T47D (cell line): ENCODE data around the gene LINGO3.

Experiments
- DNase-seq, 2 experiments: peaks; one replicate each; pipeline versions ENCODE4 v3.0.0 to v3.0.0-alpha.2; 2011 to 2012; ENCODE audit warnings: low read depth in 1 of 2, low spot score in 1 of 2
- JUND ChIP-seq: IDR thresholded peaks from 2 replicates; pipeline ENCODE4 v1.6.1; 2012; ENCODE audit warnings: low read depth
- in situ Hi-C: cut with HindIII; loops from 2 replicates; pipeline ENCODE4 v1.10.0; 2016; ENCODE audit warnings: low sequenced_read_pairs, low pct_unique_long_range_greater_than_20kb

The LINGO3 gene

DNA sequence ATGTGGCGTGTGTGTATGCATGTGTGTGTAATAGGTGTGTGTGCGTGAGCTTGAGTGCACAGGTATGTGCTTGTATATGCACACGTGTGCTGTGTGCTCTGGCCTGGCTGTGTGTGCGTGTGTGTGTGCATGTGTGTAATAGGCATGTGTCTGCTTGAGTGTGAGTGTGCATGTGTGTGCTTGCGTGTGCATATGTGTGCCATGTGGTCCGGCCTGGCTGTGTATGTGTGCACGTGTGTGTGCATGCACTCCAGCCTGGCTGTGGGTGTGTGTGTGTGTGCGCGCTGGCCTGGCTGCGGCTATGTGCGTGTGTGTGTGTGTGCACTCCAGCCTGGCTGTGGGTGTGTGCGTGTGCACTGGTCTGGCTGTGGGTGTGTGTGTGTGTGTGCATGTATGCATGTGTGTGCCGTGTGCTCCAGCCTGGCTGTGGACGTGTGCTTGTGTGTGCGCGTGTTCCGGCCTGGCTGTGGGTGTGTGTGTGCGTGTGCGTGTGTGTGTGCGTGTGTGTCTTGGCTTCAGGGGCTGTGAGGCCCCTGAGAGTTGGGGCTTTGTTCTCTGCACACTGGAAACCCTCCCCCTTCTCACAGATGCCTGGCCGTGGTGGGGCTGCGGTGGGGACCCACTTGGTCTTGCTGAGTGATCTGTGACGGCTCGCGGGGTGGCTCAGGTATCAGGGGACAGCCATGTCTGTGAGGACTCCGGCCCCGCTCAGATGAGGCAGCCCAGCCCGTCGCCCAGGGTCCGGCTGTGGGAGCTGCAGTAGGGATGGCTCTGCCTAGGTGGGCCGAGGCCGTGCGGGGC, 28.8 kb upstream of the LINGO3 start:
- DNase-seq, result no peak
- no peak for TF ChIP-seq JUND
- in situ Hi-C loops, result no loop called here

DNA sequence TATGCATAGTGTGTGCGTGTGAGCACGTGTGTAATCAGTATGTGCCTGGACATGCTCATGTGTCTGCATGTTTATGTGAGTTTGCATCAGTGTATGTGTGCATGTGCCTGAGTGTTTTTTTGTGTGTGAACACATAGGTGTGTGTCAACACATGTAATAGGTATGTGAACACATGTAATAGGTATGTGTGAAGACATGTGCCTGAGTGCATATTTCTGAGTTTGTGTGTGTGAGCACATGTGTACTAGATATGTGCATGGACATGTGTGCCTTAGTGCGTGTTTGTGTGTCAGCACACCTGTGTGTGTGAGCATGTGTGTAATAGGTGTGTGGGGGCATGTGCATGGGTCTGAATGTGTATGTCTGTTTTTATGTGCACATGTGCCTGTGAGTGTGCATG, 27.9 kb upstream of the LINGO3 start:
- in situ Hi-C loops, result no loop called here
- no peak for TF ChIP-seq JUND
- no peak for DNase-seq

DNA sequence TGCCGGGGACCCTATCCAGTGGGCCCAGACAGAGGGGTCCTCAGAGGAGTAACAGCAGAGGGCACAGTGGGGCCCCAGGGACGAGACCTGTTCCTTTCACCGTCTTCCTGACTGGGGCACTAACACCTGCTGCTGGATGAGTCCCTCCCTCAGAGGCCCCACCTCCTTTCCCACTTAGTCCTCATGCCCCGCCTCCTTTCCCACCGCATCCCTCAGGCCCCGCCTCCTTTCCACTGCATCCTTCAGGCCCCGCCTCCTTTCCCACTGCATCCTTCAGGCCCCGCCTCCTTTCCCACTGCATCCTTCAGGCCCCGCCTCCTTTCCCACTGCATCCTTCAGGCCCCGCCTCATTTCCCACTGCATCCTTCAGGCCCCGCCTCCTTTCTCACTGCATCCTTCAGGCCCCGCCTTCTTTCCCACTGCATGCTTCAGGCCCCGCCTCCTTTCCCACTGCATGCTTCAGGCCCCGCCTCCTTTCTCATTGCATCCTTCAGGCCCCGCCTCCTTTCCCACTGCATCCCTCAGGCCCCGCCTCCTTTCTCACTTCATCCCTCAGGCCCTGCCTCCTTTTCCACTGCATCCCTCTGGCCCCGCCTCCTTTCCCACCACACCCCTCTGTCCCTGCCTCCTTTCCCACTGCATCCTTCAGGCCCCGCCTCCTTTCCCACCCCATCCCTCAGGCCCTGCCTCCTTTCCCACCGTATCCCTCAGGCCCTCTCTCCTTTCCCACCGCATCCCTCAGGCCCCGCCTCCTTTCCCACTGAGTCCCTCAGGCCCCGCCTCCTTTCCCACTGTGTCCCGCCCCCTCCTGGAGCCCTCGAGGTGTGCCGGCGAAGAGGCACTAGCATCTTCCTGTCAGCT, 27.3 kb upstream of the LINGO3 start:
- TF ChIP-seq JUND, result no peak
- no peak for DNase-seq
- in situ Hi-C loops, result no loop called here

DNA sequence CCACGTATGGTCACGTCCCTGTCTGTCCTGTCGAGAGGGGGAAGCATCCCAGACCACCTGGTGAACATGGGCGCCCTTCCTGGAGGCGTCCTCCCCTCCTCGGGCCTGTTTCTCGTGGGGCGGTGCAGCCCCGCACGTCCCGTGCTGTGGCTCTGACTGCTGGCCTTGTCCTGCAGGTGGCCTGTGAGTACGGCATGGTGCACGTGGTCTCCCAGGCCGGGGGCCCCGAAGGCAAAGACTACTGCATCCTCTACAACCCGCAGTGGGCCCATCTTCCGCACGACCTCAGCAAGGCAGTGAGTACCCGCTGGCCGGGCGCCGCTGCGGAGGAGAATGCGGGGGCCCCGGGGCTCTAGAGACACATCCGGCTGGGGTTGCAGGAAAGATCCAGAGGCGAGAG, 26.5 kb upstream of the LINGO3 start:
- no peak for TF ChIP-seq JUND
- DNase-seq, result no peak
- in situ Hi-C loops, result no loop called here

DNA sequence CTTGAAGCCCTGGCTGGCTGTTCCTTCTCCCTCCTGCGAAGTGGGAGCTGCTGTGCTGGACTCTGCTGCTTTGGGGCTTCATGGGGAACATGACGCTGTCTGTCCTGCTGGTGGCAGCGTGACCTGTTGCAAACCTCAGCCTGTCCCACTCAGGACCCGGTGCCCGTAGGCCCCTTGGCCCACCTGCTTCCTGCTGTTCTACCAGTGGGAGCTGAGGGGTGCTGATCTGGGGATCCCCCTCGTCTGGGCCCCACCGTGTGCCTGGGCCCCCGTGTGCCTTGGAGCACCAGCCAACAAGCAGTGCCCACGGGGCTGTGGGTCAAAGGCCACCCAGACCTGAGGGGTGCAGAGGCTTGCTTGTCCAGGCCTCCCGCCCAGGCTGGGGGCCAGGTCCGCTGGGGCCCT, 25.9 kb upstream of the LINGO3 start:
- no peak for TF ChIP-seq JUND
- no peak for DNase-seq

DNA sequence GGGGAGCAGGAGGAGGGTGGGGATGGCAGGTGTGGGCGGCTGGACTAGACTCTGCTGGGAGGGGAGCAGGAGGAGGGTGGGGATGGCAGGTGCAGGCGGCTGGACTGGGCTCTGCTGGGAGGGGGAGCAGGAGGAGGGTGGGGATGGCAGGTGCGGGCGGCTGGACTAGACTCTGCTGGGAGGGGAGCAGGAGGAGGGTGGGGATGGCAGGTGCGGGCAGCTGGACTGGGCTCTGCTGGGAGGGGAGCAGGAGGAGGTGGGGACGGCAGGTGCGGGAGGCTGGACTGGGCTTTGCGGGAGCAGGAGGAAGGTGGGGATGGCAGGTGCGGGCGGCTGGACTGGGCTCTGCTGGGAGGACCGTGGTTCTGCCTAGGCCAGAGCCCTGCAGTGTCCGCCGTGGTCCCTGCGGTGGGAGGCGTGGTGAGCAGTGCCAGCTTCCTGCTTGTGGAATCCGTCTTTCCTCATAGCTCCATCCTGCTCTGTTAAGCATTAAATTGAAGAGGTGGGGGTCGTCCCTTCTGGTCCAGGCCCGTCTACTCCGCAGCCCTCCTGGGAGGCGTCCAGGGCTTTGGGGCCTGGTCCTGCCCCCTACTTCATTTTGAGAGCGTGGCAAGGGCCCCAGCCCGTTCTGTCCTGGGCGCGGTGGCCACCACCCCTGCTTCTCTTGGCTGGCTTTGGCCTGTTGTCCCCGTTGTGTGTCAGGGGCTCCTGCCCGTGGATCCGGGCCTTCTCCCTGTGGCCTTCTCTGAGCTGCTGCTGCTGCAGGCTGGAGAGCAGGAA, 25.3 kb upstream of the LINGO3 start:
- DNase-seq, result no peak
- TF ChIP-seq JUND, result no peak
- in situ Hi-C loops, result no loop called here

More for the DNA sequence above, 25.9 kb upstream of the LINGO3 start:
- in situ Hi-C loops, result no loop called here

DNA sequence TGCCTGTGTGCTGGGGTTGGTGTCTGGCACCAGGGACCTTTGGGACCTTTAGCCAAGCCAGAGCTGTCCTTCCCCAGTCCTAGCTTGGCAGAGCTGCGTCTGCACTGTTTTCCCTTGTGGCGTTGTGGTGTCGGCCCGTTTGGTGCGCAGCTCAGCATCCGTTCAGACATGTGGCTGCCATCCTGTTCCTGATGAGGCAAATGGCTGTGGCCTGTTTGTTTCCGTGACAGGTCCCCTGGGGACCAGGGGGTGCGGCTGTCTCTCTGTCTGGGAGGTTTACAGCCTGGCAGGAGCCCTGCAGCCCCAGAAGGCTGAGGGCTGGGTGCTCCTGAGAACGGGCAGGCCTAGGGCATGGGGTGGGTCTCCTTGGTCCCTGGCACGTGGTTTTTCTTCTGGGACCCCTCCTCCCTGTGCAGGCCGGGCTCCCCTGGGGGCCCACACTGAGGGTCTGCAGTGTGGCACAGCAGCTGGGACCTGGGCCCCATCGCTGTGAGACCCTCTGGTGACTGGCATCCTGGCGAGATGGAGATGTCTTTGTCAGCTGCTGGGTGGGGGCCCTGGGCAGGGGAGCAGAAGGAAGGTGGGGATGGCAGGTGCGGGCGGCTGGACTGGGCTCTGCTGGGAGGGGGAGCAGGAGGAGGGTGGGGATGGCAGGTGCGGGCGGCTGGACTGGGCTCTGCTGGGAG, 24.5 kb upstream of the LINGO3 start:
- DNase-seq, result no peak
- in situ Hi-C loops, result no loop called here
- no peak for TF ChIP-seq JUND

DNA sequence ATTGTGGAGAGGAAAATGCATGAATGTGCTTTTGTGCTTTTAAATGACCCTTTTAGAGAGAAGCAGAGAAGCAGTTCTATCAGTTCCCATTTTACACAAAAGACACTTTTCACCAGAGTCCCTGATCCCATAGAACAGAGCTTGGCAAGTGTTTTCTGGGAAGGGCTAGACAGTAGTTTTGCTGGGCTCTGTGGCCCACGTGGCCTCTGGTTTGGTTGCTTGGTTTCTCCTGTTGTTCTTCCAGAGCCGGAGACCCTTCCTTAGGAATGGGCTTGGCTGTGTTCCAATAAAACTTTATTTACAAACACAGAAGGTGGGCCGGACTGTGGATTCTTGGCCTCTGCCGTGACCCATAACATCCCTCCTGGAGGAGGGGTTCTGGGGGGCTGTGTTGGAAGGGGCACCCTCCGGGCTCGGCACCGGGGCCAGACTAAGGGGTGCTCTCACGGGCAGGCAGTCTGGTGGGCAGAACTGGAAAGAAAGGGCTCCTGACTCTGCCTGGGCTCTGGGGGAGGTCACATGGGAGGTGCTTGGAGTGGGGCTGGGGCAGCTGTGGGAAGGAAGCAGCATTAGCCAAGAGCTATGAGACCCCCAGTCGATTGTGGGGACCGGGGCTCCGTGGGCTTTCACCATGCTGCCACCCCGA, 23.8 kb upstream of the LINGO3 start:
- in situ Hi-C loops, result no loop called here
- no peak for TF ChIP-seq JUND
- no peak for DNase-seq

DNA sequence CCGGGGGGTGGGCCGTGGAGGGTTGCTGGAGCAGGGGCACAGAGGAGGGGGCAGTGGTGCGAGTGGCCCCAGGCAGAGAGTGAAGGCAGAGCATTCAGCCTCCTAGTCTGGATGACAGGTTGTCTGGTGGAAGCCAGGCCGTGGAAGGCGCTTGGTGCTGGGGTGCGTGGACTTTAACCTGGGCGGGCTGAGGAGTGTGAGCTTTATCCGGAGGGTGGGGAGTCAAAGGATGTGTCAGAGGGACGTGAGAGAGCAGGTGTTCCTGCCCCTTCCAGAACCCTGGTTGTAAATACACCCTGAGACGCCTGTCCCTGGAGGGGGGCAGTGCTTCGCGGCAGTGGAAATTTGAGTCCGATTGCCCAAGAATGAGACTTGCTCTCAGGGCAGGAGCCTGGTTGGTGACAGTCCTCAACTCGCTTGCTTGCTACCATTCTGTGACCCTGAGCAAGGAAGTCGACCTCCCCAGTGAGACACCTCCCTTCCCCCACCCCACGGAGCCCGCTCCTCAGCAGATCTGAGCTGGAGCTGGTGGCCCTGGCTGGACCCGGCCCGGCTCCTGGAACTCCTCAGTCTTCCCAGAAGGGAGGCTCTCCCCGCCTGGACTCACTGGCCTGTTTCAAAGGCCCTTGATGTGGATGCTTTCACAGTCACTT, 22.8 kb upstream of the LINGO3 start:
- TF ChIP-seq JUND, result no peak
- DNase-seq, result no peak
- in situ Hi-C loops, result no loop called here

DNA sequence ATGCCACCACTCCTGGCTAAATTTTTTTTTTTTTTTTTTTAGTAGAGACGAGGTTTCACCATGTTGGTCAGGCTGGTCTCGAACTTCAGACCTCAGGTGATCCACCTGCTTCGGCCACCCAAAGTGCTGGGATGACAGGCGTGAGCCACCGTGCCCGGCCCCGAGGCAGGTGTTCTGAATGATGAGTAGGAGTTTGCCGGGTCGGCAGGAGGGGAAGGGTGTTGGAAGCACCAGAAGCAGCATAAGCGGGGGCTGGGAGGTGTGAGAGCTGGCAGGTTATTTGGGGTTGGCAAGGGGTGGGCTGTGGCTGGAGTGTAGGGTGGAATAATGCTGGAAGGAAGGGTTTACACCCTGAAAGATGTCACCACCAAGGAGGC, 22.3 kb upstream of the LINGO3 start:
- no peak for TF ChIP-seq JUND
- DNase-seq, result no peak
- in situ Hi-C loops, result no loop called here

DNA sequence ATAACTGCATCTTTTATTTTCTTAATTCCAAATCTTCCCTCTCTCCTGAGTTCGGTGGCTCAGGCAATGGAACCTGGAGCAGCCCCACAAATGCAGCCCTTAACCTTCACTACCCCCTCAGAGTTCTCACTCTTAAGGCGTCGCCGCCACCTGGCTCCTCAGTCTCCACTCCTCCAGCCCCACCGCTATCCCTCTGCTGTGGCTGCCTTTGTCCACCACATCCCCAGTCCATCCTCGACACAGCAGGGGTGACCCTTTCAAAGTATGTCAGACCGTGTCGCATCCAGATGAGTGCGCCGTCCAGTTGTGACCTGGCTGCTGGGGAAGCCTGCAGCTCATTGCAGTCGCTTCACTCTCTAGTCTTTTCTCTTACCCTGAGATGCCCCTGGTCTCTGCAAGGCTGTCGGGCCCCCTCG, 21.6 kb upstream of the LINGO3 start:
- no peak for DNase-seq
- in situ Hi-C loops, result no loop called here

DNA sequence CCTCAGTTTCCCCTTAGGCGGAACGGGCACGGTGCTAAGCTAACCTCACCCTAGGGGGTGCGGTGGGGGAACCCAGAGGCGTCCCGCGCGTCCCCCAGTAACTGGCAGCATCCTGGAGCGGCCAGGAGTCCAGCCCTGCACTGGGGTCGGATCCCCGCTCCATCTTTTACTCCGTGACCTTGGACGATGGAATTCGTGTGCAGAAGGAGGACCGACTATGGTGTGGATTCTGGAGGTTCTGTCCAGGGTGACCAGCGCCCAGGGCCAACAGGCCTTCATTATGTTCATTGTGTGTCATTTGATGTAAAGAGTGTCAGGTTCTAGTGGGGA, 21.2 kb upstream of the LINGO3 start:
- in situ Hi-C loops, result no loop called here
- DNase-seq, result no peak
- TF ChIP-seq JUND, result no peak

More for the DNA sequence above, 21.6 kb upstream of the LINGO3 start:
- no peak for TF ChIP-seq JUND
